ENCODE data around the gene PCSK2. TPM values are rescaled to one million over a fixed set of nuclear protein-coding genes. Genes with fewer than 3 reads are reported as not detected.

Gene PCSK2
- total and polyA plus RNA-seq, 4 donors, result 0.08 to 0.14 (median 0.09) TPM; not detected in 1

DNA sequence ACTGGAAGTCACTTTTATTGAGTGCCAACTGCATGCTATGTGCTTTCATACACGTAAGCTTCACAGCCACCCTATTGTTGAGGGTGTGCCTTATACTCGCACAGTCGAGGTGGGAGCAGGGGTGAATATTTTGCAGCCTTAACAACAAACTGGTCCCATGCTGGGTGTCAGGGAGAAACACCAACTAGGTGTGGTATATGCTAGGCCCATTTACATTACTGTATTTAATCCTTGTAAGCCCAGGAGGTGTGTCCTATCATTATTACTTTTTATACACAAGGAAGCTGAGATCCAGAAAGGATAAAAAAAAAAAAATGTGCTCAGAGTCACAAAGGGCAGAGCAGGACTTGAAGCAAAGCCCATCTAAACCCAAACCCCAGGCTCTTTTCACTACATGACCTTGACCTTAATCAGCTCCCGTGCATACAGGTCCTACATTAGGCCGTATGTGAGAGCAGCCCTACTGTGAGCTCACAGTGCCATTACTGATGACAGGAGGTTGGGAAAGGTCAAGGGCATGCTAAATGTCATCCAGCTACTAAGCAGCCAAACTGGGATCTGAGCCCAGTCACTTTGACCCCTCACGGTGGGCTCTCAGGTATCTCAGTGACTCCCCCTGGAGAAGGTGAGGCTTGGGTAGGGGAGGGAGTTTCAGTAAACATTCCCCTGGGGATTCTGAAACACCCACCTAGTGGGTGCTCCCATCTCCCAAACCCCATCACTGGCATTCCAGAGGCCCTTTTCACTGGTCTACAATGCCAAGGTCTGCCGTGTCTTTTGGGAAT is 242.6 kb downstream of the PCSK2 start:
- 79% methylated on average over 7 of the region's 7 CpGs for WGBS
- no peak for DNase-seq (ENCODE audit: low spot score)
- no peaks in the 10 kb centered on the region for H3K36me3 ChIP-seq (ENCODE audit: control insufficient read depth in 4 of 4, insufficient read depth in 3 of 4, low read depth in 1 of 4, low read length in 3 of 4)
- H3K4me3 ChIP-seq (ENCODE audit: low read depth in 1 of 3, low read length in 3 of 3), result no peak overlapping the region
- H3K9ac ChIP-seq (ENCODE audit: low read depth in 1 of 2, low read length in 2 of 2), result no peak overlapping the region
- H3K27me3 ChIP-seq (ENCODE audit: control insufficient read depth in 4 of 4, insufficient read depth in 4 of 4, low read length in 3 of 4), result no peaks in the 10 kb centered on the region
- no peaks in the 10 kb centered on the region for H3K4me1 ChIP-seq (ENCODE audit: control insufficient read depth in 4 of 4, insufficient read depth in 4 of 4, low read length in 3 of 4)
- H3K9me3 ChIP-seq (ENCODE audit: control insufficient read depth in 4 of 4, low read length in 3 of 4), result no peaks in the 10 kb centered on the region
- no peak overlapping the region for H3K27ac ChIP-seq (ENCODE audit: low read depth in 1 of 2, low read length in 2 of 2)
- TF ChIP-seq TAF1 (conservative IDR thresholded peaks at IDR 0.05), result no peak
- TF ChIP-seq, protein P1, sequence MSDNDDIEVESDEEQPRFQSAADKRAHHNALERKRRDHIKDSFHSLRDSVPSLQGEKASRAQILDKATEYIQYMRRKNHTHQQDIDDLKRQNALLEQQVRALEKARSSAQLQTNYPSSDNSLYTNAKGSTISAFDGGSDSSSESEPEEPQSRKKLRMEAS (IDR thresholded peaks at IDR 0.05), result no peak
- TF ChIP-seq HNF4G (IDR thresholded peaks at IDR 0.05), result no peak
- no peak for TF ChIP-seq FOXA2 (IDR thresholded peaks at IDR 0.05)
- TF ChIP-seq, protein P2, sequence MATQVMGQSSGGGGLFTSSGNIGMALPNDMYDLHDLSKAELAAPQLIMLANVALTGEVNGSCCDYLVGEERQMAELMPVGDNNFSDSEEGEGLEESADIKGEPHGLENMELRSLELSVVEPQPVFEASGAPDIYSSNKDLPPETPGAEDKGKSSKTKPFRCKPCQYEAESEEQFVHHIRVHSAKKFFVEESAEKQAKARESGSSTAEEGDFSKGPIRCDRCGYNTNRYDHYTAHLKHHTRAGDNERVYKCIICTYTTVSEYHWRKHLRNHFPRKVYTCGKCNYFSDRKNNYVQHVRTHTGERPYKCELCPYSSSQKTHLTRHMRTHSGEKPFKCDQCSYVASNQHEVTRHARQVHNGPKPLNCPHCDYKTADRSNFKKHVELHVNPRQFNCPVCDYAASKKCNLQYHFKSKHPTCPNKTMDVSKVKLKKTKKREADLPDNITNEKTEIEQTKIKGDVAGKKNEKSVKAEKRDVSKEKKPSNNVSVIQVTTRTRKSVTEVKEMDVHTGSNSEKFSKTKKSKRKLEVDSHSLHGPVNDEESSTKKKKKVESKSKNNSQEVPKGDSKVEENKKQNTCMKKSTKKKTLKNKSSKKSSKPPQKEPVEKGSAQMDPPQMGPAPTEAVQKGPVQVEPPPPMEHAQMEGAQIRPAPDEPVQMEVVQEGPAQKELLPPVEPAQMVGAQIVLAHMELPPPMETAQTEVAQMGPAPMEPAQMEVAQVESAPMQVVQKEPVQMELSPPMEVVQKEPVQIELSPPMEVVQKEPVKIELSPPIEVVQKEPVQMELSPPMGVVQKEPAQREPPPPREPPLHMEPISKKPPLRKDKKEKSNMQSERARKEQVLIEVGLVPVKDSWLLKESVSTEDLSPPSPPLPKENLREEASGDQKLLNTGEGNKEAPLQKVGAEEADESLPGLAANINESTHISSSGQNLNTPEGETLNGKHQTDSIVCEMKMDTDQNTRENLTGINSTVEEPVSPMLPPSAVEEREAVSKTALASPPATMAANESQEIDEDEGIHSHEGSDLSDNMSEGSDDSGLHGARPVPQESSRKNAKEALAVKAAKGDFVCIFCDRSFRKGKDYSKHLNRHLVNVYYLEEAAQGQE (IDR thresholded peaks at IDR 0.05), result no peak
- TF ChIP-seq RAD21 (IDR thresholded peaks at IDR 0.05), result no peak
- no peak for TF ChIP-seq ZBTB33 (IDR thresholded peaks at IDR 0.05)
- no peak for TF ChIP-seq GABPA (IDR thresholded peaks at IDR 0.05 in 1 of 2, conservative IDR thresholded peaks at IDR 0.05 in 1 of 2)
- no peak for TF ChIP-seq NR2F2 (IDR thresholded peaks at IDR 0.05)
- TF ChIP-seq SP1 (IDR thresholded peaks at IDR 0.05), result no peak
- TF ChIP-seq ATF3 (IDR thresholded peaks at IDR 0.05), result no peak
- TF ChIP-seq, protein P3, sequence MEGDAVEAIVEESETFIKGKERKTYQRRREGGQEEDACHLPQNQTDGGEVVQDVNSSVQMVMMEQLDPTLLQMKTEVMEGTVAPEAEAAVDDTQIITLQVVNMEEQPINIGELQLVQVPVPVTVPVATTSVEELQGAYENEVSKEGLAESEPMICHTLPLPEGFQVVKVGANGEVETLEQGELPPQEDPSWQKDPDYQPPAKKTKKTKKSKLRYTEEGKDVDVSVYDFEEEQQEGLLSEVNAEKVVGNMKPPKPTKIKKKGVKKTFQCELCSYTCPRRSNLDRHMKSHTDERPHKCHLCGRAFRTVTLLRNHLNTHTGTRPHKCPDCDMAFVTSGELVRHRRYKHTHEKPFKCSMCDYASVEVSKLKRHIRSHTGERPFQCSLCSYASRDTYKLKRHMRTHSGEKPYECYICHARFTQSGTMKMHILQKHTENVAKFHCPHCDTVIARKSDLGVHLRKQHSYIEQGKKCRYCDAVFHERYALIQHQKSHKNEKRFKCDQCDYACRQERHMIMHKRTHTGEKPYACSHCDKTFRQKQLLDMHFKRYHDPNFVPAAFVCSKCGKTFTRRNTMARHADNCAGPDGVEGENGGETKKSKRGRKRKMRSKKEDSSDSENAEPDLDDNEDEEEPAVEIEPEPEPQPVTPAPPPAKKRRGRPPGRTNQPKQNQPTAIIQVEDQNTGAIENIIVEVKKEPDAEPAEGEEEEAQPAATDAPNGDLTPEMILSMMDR (IDR thresholded peaks at IDR 0.05; ENCODE audit: low read depth, low read length, missing input control), result no peak
- no peak for TF ChIP-seq JUND (IDR thresholded peaks at IDR 0.05)
- TF ChIP-seq RXRA (IDR thresholded peaks at IDR 0.05), result no peak
- no peak for TF ChIP-seq FOXA1 (IDR thresholded peaks at IDR 0.05)

All from liver (tissue), 9 donors.